NCI-H526 treated with DMSO at 0.1 percent for 48 hours (cell line): Measurements from ENCODE around the gene SLC4A1AP.

Experiments
- DNase-seq: peaks from one replicate; lab custom pipeline; 2025; lab: John Stamatoyannopoulos, UW

SLC4A1AP gene

GRCh38 chr2:27702302-27702701 is 38.6 kb downstream of the SLC4A1AP start:
- DNase-seq, result no peak

- peak; percentile 42 for DNase-seq
These were observed 40.1 kb downstream of the SLC4A1AP start for GRCh38 chr2:27703638-27704341.

- DNase-seq, result no peak
These were observed 40.7 kb downstream of the SLC4A1AP start for GRCh38 chr2:27704342-27704876.

GRCh38 chr2:27705851-27706622 is 42.3 kb downstream of the SLC4A1AP start:
- no peak for DNase-seq

GRCh38 chr2:27707462-27708256 is 44.0 kb downstream of the SLC4A1AP start:
- DNase-seq, result no peak

GRCh38 chr2:27708257-27708654 is 44.6 kb downstream of the SLC4A1AP start:
- DNase-seq, result no peak

GRCh38 chr2:27708666-27709065 is 45.0 kb downstream of the SLC4A1AP start:
- DNase-seq, result no peak

- DNase-seq, result no peak
These were observed 45.6 kb downstream of the SLC4A1AP start for GRCh38 chr2:27709326-27709725.

- DNase-seq, result no peak
These were observed 46.4 kb downstream of the SLC4A1AP start for GRCh38 chr2:27709960-27710575.

GRCh38 chr2:27710640-27711430 is 47.1 kb downstream of the SLC4A1AP start:
- DNase-seq, result no peak

GRCh38 chr2:27711804-27712203 is 48.1 kb downstream of the SLC4A1AP start:
- DNase-seq, result no peak

- DNase-seq, result no peak
These were observed 48.8 kb downstream of the SLC4A1AP start for GRCh38 chr2:27712522-27712921.

GRCh38 chr2:27713201-27713600 is 49.5 kb downstream of the SLC4A1AP start:
- no peak for DNase-seq

GRCh38 chr2:27714053-27714452 is 50.4 kb downstream of the SLC4A1AP start:
- DNase-seq, result no peak

GRCh38 chr2:27714851-27715291 is 51.2 kb downstream of the SLC4A1AP start:
- no peak for DNase-seq

- no peak for DNase-seq
These were observed 51.9 kb downstream of the SLC4A1AP start for GRCh38 chr2:27715318-27716210.

GRCh38 chr2:27716301-27717069 is 52.8 kb downstream of the SLC4A1AP start:
- no peak for DNase-seq

- DNase-seq, result no peak
These were observed 53.5 kb downstream of the SLC4A1AP start for GRCh38 chr2:27717070-27717795.
